DOHH2 (cell line): ENCODE data around the gene BNC1.

Source experiments
- CTCF ChIP-seq: fragments of 200-600 bp; sonication (generic); IDR thresholded peaks from one replicate; pipeline ENCODE4 v1.5.1; 2014; ENCODE audit warnings: antibody characterized with exemption, mild to moderate bottlenecking, low read depth, low read length; ENCODE audit not compliant: poor library complexity, severe bottlenecking
- EZH2phosphoT487 ChIP-seq: fragments of 200-600 bp; sonication (generic); IDR thresholded peaks from 2 replicates; pipeline ENCODE4 v1.6.1; 2017; ENCODE audit warnings: borderline replicate concordance, mild to moderate bottlenecking, antibody characterized with exemption, low read length, moderate library complexity, mixed read lengths

- TF ChIP-seq CTCF (no peak), EZH2phosphoT487 (no peak)
Observed at GRCh38 chr15:83219026-83219425, 65.4 kb downstream of the BNC1 start.
